Breast epithelium (tissue), 3 donors: ENCODE results near the gene MAML3.

Experiments used
- POLR2A ChIP-seq: fragments of 450-650 bp; IDR thresholded peaks from one replicate; pipeline ENCODE4 v1.6.1; 2016; ENCODE audit warnings: antibody characterized with exemption, mild to moderate bottlenecking, moderate library complexity
- POLR2AphosphoS5 ChIP-seq, 3 donors: sonication (generic); formaldehyde crosslinking; IDR thresholded peaks; one replicate each; pipeline ENCODE4 v1.6.1; 2017; ENCODE audit warnings: antibody characterized with exemption in 3 of 3
- TF ChIP-seq, protein P1 (sequence below), 3 donors: fragments of 450-650 bp; IDR thresholded peaks; one replicate each; pipeline ENCODE4 v1.5.1; 2016 to 2017; ENCODE audit warnings: antibody characterized with exemption in 3 of 3, mild to moderate bottlenecking in 3 of 3, moderate library complexity in 3 of 3

DNA sequence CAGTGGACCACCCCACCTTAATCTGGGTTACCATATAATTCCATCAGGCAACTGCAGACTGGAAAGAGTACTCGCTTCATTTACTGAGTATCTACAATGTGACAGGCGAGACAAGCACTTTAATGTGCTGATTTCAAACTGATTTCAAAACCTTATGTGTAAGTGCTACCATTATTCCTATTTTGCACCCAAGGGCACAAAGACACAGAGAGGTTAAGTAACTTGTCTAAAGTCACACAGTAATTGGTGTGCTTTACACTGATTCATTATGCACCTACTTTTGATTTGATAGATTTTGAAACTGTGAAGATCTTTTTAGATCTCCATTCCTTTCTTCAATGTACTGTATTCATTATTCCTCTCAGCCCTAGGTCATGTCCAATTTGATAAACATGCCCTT, 296.0 kb downstream of the MAML3 start:
- TF ChIP-seq, protein P1, sequence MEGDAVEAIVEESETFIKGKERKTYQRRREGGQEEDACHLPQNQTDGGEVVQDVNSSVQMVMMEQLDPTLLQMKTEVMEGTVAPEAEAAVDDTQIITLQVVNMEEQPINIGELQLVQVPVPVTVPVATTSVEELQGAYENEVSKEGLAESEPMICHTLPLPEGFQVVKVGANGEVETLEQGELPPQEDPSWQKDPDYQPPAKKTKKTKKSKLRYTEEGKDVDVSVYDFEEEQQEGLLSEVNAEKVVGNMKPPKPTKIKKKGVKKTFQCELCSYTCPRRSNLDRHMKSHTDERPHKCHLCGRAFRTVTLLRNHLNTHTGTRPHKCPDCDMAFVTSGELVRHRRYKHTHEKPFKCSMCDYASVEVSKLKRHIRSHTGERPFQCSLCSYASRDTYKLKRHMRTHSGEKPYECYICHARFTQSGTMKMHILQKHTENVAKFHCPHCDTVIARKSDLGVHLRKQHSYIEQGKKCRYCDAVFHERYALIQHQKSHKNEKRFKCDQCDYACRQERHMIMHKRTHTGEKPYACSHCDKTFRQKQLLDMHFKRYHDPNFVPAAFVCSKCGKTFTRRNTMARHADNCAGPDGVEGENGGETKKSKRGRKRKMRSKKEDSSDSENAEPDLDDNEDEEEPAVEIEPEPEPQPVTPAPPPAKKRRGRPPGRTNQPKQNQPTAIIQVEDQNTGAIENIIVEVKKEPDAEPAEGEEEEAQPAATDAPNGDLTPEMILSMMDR (IDR thresholded peaks at IDR 0.05), result no peak
- TF ChIP-seq POLR2A, result no peak
- no peak for TF ChIP-seq POLR2AphosphoS5 (IDR thresholded peaks at IDR 0.05)
